H9 (cell line): Measurements from ENCODE around the gene ZSWIM9. TPM values are rescaled to one million over a fixed set of nuclear protein-coding genes. Genes with fewer than 3 reads are reported as not detected.

Experiments used
- DNase-seq: peaks from one replicate; pipeline ENCODE4 v3.0.0-alpha.2; 2017
- H2AFZ ChIP-seq: one replicate; pipeline ENCODE4 v1.6.1; 2013; ENCODE audit warnings: mild to moderate bottlenecking, low read length, control low read depth, moderate library complexity
- H2AK5ac ChIP-seq: 2 replicates; pipeline ENCODE4 v1.6.1; 2013; ENCODE audit warnings: low read length, control low read depth, mixed read lengths; ENCODE audit not compliant: insufficient read length
- H2BK120ac ChIP-seq: one replicate; pipeline ENCODE4 v1.6.1; 2013; ENCODE audit warnings: low read depth, mild to moderate bottlenecking, low read length, control low read depth, inconsistent platforms; ENCODE audit not compliant: poor library complexity, severe bottlenecking
- H2BK12ac ChIP-seq: 2 replicates; pipeline ENCODE4 v1.6.1; 2013; ENCODE audit warnings: low read length, control low read depth, mixed read lengths, low read depth; ENCODE audit not compliant: insufficient read length
- H2BK15ac ChIP-seq: 2 replicates; pipeline ENCODE4 v1.6.1; 2013; ENCODE audit warnings: low read depth, low read length, control low read depth
- H2BK20ac ChIP-seq: one replicate; pipeline ENCODE4 v1.6.1; 2013; ENCODE audit warnings: low read depth, mild to moderate bottlenecking, low read length, control low read depth, inconsistent platforms; ENCODE audit not compliant: poor library complexity, severe bottlenecking
- H2BK5ac ChIP-seq: 2 replicates; pipeline ENCODE4 v1.6.1; 2013; ENCODE audit warnings: low read length, control low read depth, mixed read lengths; ENCODE audit not compliant: insufficient read length
- H3K14ac ChIP-seq: 2 replicates; pipeline ENCODE4 v1.6.1; 2013; ENCODE audit warnings: low read length, control low read depth; ENCODE audit not compliant: insufficient read depth
- H3K18ac ChIP-seq: 2 replicates; pipeline ENCODE4 v1.6.1; 2013; ENCODE audit warnings: low read depth, mild to moderate bottlenecking, mixed read lengths, low read length, control low read depth; ENCODE audit not compliant: insufficient read length
- H3K23ac ChIP-seq: 2 replicates; pipeline ENCODE4 v1.6.1; 2013; ENCODE audit warnings: low read length, control low read depth, mixed read lengths, low read depth; ENCODE audit not compliant: insufficient read length
- H3K23me2 ChIP-seq: 2 replicates; pipeline ENCODE4 v1.6.1; 2013; ENCODE audit warnings: low read depth, mild to moderate bottlenecking, mixed read lengths, low read length, control low read depth; ENCODE audit not compliant: insufficient read length, poor library complexity, severe bottlenecking
- H3K27ac ChIP-seq: 2 replicates; pipeline ENCODE4 v1.5.1; 2013; ENCODE audit warnings: low read length, control low read depth, mixed read lengths, low read depth; ENCODE audit not compliant: insufficient read length
- H3K27me3 ChIP-seq: 2 replicates; pipeline ENCODE4 v1.6.1; 2013; ENCODE audit warnings: low read length, control low read depth, inconsistent platforms; ENCODE audit not compliant: insufficient read depth
- H3K4ac ChIP-seq: 2 replicates; pipeline ENCODE4 v1.6.1; 2013; ENCODE audit warnings: low read depth, mild to moderate bottlenecking, control low read depth, inconsistent platforms, low read length, moderate library complexity
- H3K4me1 ChIP-seq: 2 replicates; pipeline ENCODE4 v1.6.1; 2013; ENCODE audit warnings: low read length, control low read depth, inconsistent platforms; ENCODE audit not compliant: insufficient read depth
- H3K4me2 ChIP-seq: 2 replicates; pipeline ENCODE4 v1.6.1; 2013; ENCODE audit warnings: low read length, control low read depth, mixed read lengths; ENCODE audit not compliant: insufficient read length, insufficient read depth
- H3K56ac ChIP-seq: 2 replicates; pipeline ENCODE4 v1.6.1; 2013; ENCODE audit warnings: low read depth, mild to moderate bottlenecking, mixed read lengths, low read length, control low read depth; ENCODE audit not compliant: insufficient read length
- H3K79me1 ChIP-seq: 2 replicates; pipeline ENCODE4 v1.6.1; 2013; ENCODE audit warnings: low read depth, mild to moderate bottlenecking, moderate library complexity, low read length, control low read depth, inconsistent platforms; ENCODE audit not compliant: insufficient read depth, poor library complexity, severe bottlenecking
- H3K79me2 ChIP-seq: 2 replicates; pipeline ENCODE4 v1.6.1; 2013; ENCODE audit warnings: low read length, control low read depth, inconsistent platforms; ENCODE audit not compliant: insufficient read depth
- H3K9ac ChIP-seq: 2 replicates; pipeline ENCODE4 v1.6.1; 2013; ENCODE audit warnings: low read length, control low read depth, mixed read lengths; ENCODE audit not compliant: insufficient read length; ENCODE audit errors: extremely low read depth
- H3K9me3 ChIP-seq: one replicate; pipeline ENCODE4 v1.6.1; 2013; ENCODE audit warnings: low read depth, low read length, inconsistent platforms; ENCODE audit not compliant: control insufficient read depth
- H3T11ph ChIP-seq: one replicate; pipeline ENCODE4 v1.6.1; 2013; ENCODE audit warnings: mild to moderate bottlenecking, low read length, control low read depth, inconsistent platforms
- H4K20me1 ChIP-seq: one replicate; pipeline ENCODE4 v1.6.1; 2013; ENCODE audit not compliant: control insufficient read depth, insufficient read length, insufficient read depth
- H4K5ac ChIP-seq: 2 replicates; pipeline ENCODE4 v1.6.1; 2013; ENCODE audit warnings: low read depth, mild to moderate bottlenecking, mixed read lengths, low read length, control low read depth; ENCODE audit not compliant: insufficient read length
- H4K8ac ChIP-seq: replicated peaks from 2 replicates; pipeline ENCODE4 v1.6.1; 2013; ENCODE audit warnings: low read length, control low read depth, mixed read lengths, low read depth; ENCODE audit not compliant: insufficient read length
- H4K91ac ChIP-seq: 2 replicates; pipeline ENCODE4 v1.6.1; 2013; ENCODE audit warnings: low read depth, mild to moderate bottlenecking, moderate library complexity, mixed read lengths, low read length, control low read depth; ENCODE audit not compliant: insufficient read length
- H3K27ac Mint-ChIP-seq, 3 experiments: 2 replicates in 2 of 3; 3 replicates in 1 of 3; pipeline ENCODE4 v1.8.0; 2020 to 2021; ENCODE audit warnings: mixed read lengths in 3 of 3, mild to moderate bottlenecking in 1 of 3, moderate library complexity in 1 of 3
- H3K27me3 Mint-ChIP-seq: 2 replicates; pipeline ENCODE4 v1.8.0; 2021; ENCODE audit warnings: low read depth, mild to moderate bottlenecking, moderate library complexity, mixed read lengths
- H3K36me3 Mint-ChIP-seq, 3 experiments: 2 replicates in 2 of 3; 3 replicates in 1 of 3; pipeline ENCODE4 v1.8.0; 2020 to 2021; ENCODE audit warnings: low read depth in 3 of 3, mixed read lengths in 3 of 3; ENCODE audit not compliant: insufficient read depth in 1 of 3
- H3K4me1 Mint-ChIP-seq, 2 experiments: 2 replicates each; pipeline ENCODE4 v1.8.0; 2020; ENCODE audit warnings: mixed read lengths in 2 of 2
- H3K4me3 Mint-ChIP-seq, 2 experiments: 2 replicates in 1 of 2; 3 replicates in 1 of 2; pipeline ENCODE4 v1.8.0; 2020 to 2021; ENCODE audit warnings: mild to moderate bottlenecking in 2 of 2, mixed read lengths in 2 of 2, moderate library complexity in 1 of 2
- H3K9me3 Mint-ChIP-seq, 2 experiments: 2 replicates in 1 of 2; 3 replicates in 1 of 2; pipeline ENCODE4 v1.8.0; 2020; ENCODE audit warnings: mild to moderate bottlenecking in 2 of 2, mixed read lengths in 2 of 2, moderate library complexity in 1 of 2
- WGBS: extraction: QIAGEN DNeasy Blood & Tissue Kit; methylation state at CpG from one replicate; pipeline ENCODE4 v1.1.7; 2013; ENCODE audit warnings: missing lambda C conversion rate, low lambda C conversion rate, mixed read lengths; ENCODE audit not compliant: insufficient read length; ENCODE audit errors: extremely low coverage; 5-methylcytosine and 5-hydroxymethylcytosine counted together
- total RNA-seq: library from RNA; stranded (reverse); gene quantifications from 2 replicates; pipeline ENCODE4 v1.2.1, GENCODE V29; 2021
- TF ChIP-seq, protein P1 (sequence below): fragments of 200-600 bp; sonication (generic); conservative IDR thresholded peaks from 3 replicates; pipeline ENCODE4 v1.8.0; 2021; ENCODE audit warnings: antibody characterized with exemption, mild to moderate bottlenecking

ZSWIM9 gene
- total RNA-seq, 1 experiment from 2014 or later, result 8.9 TPM

DNA sequence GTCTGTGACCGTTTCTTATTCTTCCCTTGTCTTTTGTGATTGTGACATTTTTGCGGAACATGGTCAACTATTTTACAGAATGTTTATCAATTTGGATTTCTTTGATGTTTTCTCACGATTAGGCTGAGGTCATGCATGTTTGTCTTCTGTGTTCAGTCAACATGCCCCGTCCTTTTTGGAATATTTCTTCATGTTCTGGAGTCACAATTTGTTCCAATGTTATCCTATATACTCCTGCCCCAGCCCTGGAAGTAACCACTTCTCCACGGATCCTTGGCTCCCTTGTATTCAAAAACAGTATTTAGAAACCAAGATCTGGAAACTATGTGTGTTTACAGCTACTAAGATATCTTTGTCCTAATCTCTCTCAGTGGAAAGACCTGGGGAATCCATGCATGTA, 75.6 kb downstream of the ZSWIM9 start:
- Histone ChIP-seq H2BK5ac (no peak overlapping the region), H2AFZ (no peak overlapping the region), H2AK5ac (no peak overlapping the region), H4K5ac (no peak overlapping the region), H3K79me2 (no peaks in the 10 kb centered on the region), H3K4me1 (no peaks in the 10 kb centered on the region), H4K8ac (no peak overlapping the region), H3K23ac (no peak overlapping the region), H3K27ac (no peak overlapping the region), H2BK12ac (no peak overlapping the region), H3K9me3 (no peaks in the 10 kb centered on the region), H3K4ac (no peak overlapping the region), H3K9ac (no peak overlapping the region), H3K4me2 (no peak overlapping the region), H4K91ac (no peak overlapping the region), H3K79me1 (no peaks in the 10 kb centered on the region), H3K23me2 (no peaks in the 10 kb centered on the region), H3T11ph (no peak overlapping the region), H3K14ac (no peak overlapping the region), H2BK20ac (no peak overlapping the region), H3K56ac (no peak overlapping the region), H3K18ac (no peak overlapping the region), H3K27me3 (no peaks in the 10 kb centered on the region), H4K20me1 (no peaks in the 10 kb centered on the region), H2BK120ac (no peak overlapping the region), H2BK15ac (no peak overlapping the region)
- Mint-ChIP-seq H3K27ac (no peak overlapping the region), H3K4me1 (peaks cover 0 to 6% of the 10 kb centered on the region in 2 experiments; a peak in 2 of 4 replicates), H3K9me3 (no peaks in the 10 kb centered on the region), H3K4me3 (no peak overlapping the region), H3K36me3 (peaks cover 2 to 25% (median 15%) of the 10 kb centered on the region in 3 experiments; a peak in 6 of 7 replicates), H3K27me3 (no peaks in the 10 kb centered on the region)
- TF ChIP-seq, protein P1, sequence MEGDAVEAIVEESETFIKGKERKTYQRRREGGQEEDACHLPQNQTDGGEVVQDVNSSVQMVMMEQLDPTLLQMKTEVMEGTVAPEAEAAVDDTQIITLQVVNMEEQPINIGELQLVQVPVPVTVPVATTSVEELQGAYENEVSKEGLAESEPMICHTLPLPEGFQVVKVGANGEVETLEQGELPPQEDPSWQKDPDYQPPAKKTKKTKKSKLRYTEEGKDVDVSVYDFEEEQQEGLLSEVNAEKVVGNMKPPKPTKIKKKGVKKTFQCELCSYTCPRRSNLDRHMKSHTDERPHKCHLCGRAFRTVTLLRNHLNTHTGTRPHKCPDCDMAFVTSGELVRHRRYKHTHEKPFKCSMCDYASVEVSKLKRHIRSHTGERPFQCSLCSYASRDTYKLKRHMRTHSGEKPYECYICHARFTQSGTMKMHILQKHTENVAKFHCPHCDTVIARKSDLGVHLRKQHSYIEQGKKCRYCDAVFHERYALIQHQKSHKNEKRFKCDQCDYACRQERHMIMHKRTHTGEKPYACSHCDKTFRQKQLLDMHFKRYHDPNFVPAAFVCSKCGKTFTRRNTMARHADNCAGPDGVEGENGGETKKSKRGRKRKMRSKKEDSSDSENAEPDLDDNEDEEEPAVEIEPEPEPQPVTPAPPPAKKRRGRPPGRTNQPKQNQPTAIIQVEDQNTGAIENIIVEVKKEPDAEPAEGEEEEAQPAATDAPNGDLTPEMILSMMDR, result no peak
- DNase-seq, result no peak
- WGBS, result no CpG with 5 or more reads among the region's 5 CpGs
